GM20431 (cell line): ENCODE data around the gene ERMP1.
"Not testable (repeated sequence)": the region's sequence is repeated elsewhere in the genome, so short reads cannot be mapped to it uniquely, and the experiment has no call there.

Experiments used
- in situ Hi-C: fragments of 300-500 bp; cut with MseI, MboI; formaldehyde crosslinking; loops from one replicate; pipeline ENCODE4 v1.15.0; 2020; ENCODE audit warnings: low sequenced_read_pairs; ENCODE audit not compliant: unreplicated experiment

Gene ERMP1

DNA sequence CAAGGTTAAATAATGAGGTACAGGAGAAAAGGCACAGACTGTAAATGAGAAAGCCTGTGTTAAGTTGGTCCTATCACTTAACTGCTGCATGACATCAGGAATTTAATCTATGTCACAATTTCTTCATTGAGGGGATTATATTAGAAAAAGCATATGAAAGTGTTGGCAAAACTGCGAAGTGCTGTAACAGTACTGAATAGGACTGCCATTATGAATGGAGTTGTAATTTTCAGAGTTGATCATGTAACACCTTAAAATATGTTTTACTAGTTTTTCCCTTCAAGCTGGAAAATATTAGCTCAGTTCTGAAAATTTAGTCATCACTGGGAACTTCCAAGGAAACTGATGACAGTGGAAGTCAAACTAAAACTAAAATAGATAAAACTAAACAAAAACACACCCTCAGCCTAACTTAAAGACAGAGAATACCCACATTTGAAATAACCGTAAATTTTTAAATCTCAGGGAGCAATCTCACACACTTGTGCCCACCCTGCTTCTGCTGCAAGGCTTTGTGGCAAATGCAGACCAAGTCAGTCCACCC is 45.1 kb downstream of the ERMP1 start:
- in situ Hi-C loops: no loop called here

DNA sequence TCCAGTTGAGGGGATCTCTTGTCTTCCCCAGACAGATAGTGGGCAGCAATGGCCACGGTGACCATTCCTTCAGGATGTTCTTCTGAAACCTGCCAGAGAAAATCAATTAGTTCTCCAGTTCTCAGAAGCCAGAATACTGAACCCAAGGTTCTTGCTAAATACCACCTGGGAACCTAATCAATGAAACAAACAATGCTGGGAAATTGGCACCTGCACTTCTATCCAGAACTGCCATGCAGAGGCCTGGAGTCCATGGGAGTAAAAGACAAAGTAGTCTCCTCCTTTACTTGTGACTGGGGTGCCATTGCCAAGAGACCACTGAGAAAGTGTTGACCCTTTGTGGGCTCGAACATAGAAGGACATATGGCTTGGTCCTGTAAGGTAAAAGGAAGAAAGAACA is 45.7 kb downstream of the ERMP1 start:
- in situ Hi-C loops: no loop called here

- in situ Hi-C loops: no loop called here
Observed at GRCh38 chr9:5786370-5787127, 46.4 kb downstream of the ERMP1 start.

DNA sequence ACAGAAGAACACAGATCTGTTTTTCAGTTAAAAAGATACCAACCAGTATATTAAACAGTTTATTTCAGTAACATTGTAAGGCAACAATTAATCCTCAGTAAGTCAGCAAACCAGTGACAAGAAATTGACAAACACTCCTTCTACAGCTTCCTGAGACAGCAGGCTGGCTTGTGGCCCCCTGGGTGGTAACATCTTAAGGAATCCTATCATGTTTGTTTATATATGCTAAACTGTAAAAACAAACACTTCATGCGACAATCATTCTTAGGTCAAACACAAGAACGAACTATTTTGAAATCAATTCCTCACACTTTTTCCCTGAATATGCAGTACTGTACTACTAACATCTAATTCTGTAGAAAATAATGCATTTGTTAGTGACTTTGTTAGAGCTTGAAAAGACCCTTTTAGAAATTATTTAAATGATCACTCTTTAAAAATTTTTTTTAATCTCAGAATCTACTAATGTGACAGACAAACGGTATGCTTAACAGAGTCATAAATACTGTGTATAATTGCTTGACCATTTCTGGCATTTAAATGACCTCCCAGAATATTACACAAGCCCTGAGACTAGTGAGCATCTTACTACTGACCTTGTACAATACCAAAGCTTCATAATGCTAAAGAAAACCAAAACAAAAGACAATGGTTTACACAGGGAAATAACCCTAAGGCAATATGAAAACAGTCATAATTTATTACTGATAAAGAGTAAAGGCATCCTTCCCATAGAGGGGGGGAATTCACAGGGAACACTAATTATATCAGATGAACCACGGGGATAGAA is 48.2 kb downstream of the ERMP1 start:
- in situ Hi-C loops: no loop called here

GRCh38 chr9:5783982-5784381 is 48.9 kb downstream of the ERMP1 start:
- in situ Hi-C loops: no loop called here

DNA sequence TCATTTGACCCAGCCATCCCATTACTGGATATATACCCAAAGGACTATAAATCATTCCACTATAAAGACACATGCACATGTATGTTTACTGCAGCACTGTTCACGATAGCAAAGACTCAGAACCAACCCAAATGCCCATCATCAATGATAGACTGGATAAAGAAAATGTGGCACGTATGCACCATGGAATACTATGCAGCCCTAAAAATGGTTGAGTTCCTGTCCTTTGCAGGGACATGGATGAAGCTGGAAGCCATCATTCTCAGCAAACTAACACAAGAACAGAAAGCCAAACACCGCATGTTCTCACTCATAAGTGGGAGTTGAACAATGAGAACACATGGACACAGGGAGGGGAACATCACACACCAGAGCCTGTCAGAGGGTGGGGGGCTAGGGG is 49.5 kb downstream of the ERMP1 start:
- in situ Hi-C loops: not testable (repeated sequence)

- in situ Hi-C loops: not testable (repeated sequence)
Observed at GRCh38 chr9:5779705-5780218, 53.2 kb downstream of the ERMP1 start.

DNA sequence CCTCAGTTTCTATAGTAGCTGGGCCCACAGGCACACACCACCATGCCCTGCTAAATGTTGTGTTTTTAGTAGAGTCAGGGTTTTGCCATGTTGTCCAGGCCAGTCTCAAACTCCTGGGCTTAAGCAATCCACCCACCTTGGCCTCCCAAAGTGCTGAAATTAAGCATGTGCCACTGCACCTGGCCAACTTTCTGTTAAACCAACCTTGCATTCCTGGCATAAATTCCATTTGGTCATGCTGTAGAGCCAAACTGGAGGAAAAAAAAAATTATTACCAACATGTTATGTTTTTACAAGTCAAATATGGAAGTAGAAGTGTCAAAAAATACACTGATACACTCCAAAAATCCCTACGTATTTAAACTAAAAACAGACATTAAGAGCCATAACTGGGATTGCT is 54.1 kb downstream of the ERMP1 start:
- in situ Hi-C loops: no loop called here

- in situ Hi-C loops: no loop called here
Observed at GRCh38 chr9:5773324-5773999, 59.5 kb downstream of the ERMP1 start.

DNA sequence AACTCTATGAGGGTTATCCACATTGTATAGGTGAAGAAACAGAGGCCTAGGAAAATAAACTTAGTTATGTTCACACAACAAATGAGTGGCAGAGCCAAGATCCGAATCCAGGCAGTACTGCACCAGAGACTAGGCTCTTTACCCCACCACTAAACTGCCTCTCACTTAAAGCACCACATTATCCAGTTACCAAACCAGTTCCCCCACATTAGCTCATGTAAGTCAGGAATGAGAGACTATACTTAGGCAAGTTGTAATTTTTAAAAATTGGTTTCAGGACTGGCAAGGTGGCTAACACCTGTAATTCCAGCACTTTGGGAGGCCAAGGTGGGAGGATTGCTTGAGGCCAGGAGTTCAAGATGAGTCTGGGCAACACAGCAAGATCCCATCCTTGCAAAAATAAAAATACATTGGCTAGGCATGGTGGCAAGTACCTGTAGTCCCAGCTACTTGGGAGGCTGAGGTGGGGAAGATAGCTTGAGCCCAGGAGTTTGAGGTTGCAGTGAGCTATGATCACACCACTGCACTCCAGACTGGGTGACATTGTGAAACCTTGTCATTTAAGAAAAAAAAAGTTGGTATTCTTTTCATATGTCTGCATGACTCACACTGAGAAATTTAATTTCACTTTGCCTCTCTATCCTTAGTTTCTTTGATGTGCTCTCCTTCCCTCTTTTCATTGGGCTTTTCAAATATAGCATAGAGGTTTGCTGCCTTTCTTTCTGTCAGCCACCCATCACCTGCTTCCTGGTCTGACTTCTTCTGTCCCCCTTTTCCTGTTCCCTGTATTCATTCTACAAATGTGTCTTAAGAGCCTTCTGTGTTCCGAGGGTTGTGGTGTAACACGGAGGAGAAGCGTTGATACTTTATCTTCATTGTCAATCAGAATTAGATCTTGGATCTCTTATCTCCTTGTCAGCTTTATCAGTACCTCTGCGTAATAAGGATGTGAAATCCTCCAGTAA is 64.7 kb downstream of the ERMP1 start:
- in situ Hi-C loops: no loop called here

DNA sequence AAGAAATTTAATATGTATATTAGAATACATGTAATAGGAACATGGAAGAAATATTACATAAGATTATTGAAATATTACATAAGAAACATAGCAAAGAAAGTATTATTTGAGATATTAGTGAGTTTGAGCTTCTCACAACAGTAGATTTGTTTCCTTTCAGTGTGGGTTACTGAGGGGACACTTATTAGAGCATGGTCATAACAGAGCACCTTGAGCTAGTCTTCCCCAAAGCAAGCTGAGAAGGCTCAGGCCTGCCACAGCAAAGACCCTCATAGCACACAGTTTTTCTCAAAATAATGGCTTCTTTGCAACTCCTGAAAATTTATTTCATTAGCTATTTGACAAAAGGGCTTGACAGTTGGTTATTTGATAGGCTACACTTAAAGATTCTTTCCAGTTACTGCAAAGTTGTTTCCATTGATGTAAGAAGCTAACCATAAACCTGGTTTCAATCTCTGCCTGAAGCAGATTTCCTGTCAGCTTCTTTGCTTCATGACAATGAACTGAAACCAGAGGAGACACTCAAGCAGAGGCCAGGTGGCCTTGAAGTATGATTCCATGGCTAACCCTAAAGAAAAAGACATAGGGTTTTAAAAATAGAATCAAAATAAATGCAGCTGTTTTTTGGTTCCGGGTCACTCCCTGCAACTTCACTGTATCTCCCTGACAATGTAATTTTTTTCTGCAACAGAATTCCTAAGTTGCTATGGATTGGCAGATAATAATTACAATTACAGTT is 68.6 kb downstream of the ERMP1 start:
- in situ Hi-C loops: no loop called here

DNA sequence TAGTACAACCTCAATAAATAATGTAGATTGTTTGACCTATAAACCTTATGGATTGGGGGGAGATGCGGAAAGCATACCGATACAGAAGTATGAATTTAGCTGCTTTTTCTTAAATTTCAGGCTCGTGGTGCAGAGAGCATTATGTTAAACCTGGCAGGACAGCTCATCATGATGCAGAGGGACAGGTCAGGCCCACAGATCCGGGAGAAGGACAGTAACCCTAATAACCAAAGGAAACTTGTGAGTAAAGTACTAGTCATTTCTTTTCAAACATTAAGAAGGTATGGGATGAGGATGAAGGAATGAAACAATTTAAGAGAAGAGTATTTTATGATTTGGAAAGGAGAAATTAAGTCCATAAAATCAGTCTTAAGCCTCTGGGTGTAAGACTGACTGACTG is 70.5 kb downstream of the ERMP1 start:
- in situ Hi-C loops: no loop called here

DNA sequence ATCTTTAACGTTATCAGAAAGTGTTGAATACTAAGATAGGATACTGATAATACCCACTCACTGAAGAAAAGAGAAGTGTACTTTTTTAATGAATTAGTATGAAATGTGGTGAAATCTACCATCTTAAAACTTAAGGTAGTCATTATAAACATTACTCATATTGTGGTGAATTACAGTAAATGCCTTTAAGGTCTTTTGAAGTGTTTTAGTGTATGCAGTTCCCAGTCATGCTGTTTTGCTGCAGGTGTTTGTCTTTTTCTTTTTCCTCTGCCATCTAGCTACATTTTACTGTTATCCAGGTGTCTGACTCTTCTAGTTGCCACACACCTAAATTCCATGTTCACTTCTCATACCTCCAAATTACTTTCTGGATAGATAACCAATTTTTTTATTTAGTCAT is 72.6 kb downstream of the ERMP1 start:
- in situ Hi-C loops: no loop called here

DNA sequence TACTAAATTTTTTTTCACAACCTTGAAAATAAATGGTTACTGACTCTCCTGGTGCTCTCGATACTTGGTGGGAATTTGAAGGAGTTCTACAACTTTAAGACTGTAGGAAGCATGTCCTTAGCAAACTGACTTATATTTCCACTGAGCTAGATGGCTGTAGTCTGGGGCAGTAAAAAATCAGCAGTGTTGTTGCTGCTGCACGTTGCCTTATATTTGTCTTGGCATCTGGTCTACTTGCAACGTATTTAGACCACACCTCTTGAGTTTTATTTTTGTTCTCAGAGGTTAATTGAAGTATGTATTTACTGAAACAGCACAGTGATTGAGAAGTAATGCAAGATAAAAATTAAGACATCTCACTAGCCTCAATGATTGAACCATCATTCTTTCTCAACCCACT is 76.3 kb downstream of the ERMP1 start:
- in situ Hi-C loops: no loop called here

DNA sequence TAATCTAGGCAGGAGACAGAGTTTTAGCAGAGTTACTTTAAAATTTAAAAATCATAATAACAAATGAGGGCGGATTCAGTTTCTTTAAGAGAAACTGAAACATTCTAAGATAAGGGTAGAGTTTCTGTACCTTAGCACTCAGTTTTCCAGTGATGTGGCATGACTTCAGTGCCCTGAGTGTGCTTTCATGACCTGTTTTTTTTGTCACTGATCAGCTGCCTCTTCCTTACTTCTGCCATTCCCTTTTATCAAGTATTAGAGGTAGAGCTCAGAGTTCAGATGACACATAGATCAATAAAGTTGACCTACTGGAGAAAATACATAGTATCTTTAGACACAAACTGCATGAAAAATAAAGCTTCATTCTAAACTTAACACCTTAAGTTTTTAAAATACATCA is 82.3 kb downstream of the ERMP1 start:
- in situ Hi-C loops: no loop called here

GRCh38 chr9:5749306-5749705 is 83.6 kb downstream of the ERMP1 start:
- in situ Hi-C loops: no loop called here

- in situ Hi-C loops: no loop called here
Observed at GRCh38 chr9:5748438-5748837, 84.5 kb downstream of the ERMP1 start.

GRCh38 chr9:5743109-5743508 is 89.8 kb downstream of the ERMP1 start:
- in situ Hi-C loops: no loop called here
